H1 (cell line): Measurements from ENCODE around the gene GMPR2.

Experiments used
- EP300 ChIP-seq, 2 experiments: IDR thresholded peaks; 1 replicate in 1 of 2; 2 replicates in 1 of 2; pipeline ENCODE4 v1.6.1; 2011 to 2012; ENCODE audit warnings: low read depth in 2 of 2, low read length in 2 of 2, mild to moderate bottlenecking in 2 of 2, borderline replicate concordance in 1 of 2, inconsistent platforms in 1 of 2, moderate library complexity in 1 of 2
- POLR2AphosphoS5 ChIP-seq: IDR thresholded peaks from 2 replicates; pipeline ENCODE4 v1.6.1; 2011; ENCODE audit warnings: low read depth, low read length
- RXRA ChIP-seq: IDR thresholded peaks from 2 replicates; pipeline ENCODE4 v1.6.1; 2011; ENCODE audit warnings: low read depth, mild to moderate bottlenecking, low read length, moderate library complexity; ENCODE audit not compliant: insufficient read depth
- SAP30 ChIP-seq: fragments of 300-600 bp; sonication (generic); IDR thresholded peaks from 2 replicates; pipeline ENCODE4 v1.7.1; 2012; ENCODE audit warnings: low read length, moderate library complexity, mild to moderate bottlenecking, inconsistent platforms; ENCODE audit not compliant: insufficient read depth, insufficient replicate concordance
- TAF1 ChIP-seq: IDR thresholded peaks from 2 replicates; pipeline ENCODE4 v1.6.1; 2011; ENCODE audit warnings: mild to moderate bottlenecking, low read depth, low read length

- TF ChIP-seq TAF1 (no peak), RXRA (no peak), SAP30 (no peak), EP300 (IDR thresholded peaks at IDR 0.05; ENCODE audit: borderline replicate concordance in 1 of 2, low read depth in 2 of 2, low read length in 2 of 2) (no peak), POLR2AphosphoS5 (no peak)
Measured at GRCh38 chr14:24183014-24183481, 49.7 kb upstream of the GMPR2 start.
